Measurements from ENCODE around the gene RGS17.
"Not testable (repeated sequence)": the region's sequence is repeated elsewhere in the genome, so short reads cannot be mapped to it uniquely, and the experiment has no call there.

The RGS17 gene, protein sequence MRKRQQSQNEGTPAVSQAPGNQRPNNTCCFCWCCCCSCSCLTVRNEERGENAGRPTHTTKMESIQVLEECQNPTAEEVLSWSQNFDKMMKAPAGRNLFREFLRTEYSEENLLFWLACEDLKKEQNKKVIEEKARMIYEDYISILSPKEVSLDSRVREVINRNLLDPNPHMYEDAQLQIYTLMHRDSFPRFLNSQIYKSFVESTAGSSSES

DNA sequence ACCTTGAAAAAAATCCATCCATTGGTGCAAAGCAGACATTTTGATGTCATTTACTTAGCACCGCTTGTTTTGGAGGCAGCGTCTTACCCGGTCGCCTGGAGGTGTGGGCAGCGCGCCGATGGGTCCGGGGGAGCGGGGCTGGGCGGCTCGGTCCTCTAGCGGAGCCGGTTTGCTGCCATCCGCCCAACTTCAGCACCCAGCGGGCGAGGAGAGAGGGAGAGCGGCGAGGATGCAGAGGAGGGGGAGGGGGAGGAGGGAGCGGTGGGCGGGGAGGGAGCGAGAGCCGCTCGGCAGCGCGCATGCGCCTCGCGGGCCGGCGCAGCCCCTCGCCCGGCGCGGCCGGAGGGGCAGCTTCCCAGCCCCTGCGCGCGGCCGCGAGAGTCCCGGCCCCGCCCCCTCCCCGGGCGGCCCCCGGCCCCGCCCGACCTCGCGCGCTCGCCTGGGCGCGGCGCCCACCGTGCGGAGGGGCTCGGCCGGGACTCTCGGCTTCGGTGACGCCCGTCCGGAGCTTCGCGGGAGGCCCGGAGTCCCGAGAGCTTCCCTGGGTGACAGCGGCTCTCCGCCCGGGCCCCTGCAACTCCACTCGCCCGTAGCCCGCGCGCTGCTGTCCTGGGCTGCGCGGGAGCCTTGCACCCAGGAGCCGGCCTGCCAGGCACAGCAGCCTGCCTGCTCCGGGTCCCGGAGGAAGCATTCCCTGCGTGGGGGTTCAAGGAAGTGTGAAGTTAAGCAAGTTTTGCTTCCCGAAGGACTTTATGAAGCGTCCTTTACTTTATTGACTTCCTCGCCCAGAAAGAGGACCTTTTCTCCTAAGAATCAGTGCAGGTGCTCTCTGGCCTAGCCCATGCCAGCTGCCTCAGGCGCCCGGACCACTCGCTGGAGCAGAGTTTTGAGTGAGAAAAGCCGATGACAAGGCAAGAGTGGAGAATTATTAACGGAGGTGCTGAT, at the start of gene RGS17:
Gene RGS17 (minus strand): TSS at position 246 of the 945 bp plus-strand sequence. CDS start 87,264 bp downstream, outside the sequence.
- DNase-seq, result peak; percentile 23

DNA sequence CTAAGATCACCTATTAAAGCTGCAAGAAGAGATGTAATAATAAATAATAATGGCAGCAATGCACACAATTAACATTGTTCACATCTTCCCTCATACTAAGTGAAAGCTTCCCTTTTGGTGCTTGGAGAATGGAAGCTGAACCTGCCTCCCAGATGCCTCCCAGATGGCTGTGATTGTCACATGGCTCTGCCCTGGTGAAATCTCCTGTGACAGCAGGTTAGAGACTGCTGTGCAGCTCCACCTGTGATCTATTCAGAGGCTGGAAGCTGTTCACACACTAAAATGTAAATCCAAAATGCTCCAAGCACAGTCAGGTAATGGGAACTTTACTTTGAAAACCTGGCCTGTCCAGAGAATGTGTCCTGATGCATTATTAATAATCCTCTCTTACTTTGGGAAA, 41.7 kb upstream of the RGS17 start:
- no peak for DNase-seq

DNA sequence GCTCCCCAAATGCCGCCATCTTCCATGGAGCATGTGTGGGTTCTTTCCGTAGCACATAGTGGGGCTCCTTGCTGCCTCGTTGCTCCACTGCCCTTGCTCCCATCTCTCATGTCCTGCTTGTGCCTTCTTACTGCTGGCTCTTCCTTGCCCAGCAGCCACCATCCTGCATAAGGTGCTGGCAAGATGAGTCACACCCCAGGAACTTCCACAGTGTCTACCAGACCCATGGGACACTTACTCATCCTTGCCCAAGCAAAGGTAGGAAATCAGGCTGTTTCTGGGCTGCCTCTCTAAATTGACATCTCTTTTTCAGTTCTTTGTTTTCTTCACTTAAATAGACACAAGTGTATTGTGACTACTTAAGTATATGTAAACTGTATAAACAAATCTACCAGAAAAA, 39.4 kb upstream of the RGS17 start:
- DNase-seq, result no peak

DNA sequence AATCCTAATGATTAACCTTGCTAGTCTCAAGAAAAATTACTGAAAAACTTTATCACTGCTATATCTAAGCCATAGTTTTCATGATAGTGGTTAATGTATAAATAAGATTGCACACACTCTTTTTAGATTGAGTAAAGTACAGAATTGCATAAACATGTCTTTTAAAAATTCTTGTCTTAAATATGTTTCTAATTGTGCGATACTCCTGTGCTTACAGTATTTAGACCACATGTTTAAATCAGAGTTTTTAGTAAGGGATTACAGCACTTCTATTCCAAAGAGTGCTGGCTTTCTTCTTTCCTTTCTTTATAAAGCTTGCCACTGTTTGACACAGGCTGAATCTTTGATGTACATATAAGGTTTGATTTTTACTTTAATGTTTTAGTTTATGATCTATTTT, 36.8 kb upstream of the RGS17 start:
- no peak for DNase-seq

DNA sequence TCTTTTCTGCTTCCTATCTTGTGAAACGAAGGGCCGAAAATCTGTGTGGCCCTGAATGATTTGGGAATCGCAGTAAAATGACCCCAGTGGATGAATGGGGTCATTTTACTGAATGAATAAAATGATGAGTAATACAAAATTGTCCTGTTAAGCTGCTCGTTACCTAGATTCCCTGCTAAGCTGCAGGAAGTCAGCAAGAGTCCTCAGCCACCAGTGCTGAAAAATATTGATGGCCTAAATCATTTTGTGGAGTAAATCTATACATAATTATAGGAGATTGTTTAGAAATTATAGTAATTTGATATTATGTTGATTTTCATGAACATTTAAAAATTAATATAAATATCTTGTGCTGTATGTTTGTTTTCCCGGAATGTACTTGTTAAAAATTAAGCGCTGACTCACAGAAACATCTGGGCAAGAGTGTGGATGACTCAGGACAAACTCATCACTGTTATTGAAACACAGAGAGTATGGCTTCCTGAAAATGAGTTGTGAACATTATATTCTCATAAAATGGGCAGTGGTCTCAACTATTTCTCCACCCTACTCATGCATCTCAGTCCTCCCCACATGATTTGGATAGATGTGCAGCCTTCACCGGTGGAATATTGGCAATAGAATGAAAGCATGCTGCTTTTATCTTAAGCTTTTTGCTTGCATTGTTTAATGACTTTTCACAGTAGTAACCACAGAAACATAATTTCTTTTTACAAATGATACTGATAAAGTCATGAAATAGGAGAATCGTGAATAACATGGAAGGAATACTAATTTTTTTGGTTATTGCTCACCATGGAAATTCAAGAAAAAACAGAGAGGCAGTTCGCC, 36.2 kb upstream of the RGS17 start:
- DNase-seq, result no peak

DNA sequence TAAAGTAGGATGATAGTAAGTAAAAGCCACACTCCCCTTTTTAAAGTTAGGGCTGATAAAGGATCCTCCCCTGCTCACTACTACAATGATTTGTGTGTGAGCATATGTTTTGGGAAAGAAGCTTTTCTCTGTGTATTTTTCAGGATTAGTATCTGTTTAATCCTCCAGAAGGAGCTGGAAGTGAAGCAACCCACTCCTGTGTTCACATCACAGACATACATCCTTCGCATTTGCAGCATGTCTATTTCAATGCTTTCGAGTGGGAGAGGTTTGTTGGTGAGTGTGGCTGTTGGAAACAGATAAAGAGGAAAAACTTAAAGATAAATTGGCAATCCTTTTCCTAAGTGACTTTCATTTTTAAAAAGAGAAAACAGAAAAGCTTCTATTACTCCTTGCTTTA, 31.6 kb upstream of the RGS17 start:
- no peak for DNase-seq

DNA sequence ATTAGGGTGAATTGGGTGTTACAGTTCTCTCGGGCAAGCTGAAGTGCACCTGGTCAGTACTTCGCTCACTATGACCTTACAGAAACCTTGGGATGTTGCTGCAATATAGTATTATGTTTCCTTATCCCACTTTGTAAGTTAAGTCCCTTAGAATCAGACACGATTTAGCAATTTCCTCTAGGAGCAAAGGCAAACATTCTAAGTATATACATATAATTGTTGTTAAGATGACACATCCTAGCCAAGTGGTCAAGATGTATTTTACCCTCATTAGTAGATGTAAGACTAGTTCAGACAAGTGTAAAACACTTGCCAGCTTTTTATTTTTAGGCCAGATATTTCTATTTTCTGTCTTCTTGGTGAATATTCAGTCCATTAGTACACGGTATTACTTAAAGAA, 31.1 kb upstream of the RGS17 start:
- DNase-seq, result no peak

DNA sequence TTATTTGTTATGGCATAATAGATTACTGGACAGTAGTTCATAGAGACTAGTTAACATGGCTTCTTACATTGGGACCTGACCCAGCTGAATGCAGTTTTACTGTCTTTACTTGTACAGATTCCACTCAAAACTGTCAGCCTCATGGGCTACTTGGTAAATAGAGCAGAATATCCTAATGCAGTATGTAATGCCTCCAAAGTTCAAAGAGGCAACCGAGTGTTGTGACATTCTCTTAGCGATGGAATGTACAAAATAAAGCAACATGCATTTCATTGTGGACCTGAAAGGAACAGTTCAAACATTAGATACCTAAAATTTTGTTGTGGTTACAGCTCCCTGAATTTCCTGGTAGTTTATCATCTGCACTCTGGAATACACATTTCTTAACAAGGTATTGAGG, 29.1 kb upstream of the RGS17 start:
- no peak for DNase-seq

DNA sequence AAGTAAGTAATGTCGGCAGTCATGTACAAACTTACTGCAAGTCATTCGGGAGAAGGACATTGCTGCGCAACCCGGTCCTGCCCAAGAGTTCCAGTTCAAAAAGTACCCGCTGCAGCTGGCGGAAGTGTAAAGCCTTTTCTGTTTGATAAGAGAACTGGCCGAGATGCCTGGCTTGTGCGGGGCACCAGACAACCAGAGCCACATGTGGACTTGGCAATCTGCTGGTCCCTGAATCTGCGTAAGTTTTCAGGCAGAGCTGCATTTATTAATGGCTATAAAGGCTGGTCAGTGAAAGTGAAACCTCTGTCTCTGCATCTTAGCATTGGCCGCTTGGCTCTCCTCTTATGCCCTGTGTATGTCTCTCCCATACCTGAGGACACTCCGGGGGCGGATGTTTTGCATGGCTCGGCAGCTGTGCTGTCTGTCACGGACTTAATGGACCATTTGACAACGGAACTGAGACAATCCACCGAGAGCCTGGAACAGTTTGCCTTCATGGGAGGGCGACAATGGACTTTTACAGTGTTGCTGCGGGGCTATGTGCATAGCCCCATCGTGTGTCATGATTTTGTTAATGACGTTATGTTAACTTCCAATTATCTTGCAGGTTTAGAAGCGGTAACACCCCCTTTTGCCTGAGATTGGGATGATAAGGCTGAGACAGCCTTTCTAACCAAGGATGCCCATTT, 19.8 kb upstream of the RGS17 start:
- DNase-seq, result no peak

DNA sequence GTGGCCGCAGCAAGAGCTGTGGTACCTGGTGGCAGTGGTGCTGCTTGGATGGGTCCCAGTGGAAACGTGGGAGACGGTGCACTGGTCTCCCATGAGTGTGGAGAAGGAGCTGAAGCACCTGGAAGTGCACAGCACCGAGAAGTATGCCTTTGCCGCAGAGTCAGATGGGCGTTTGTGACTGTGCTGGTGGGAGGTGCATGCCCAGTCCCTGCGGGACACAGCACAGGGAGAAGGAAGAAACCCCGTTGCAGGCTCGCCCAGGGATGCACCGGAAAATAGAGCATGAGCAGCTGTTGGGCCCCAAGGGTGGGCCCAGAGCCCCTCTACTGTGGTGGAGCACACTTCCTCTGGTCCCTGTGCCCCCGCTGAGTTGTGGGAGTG, 19.3 kb upstream of the RGS17 start:
- DNase-seq, result no peak

DNA sequence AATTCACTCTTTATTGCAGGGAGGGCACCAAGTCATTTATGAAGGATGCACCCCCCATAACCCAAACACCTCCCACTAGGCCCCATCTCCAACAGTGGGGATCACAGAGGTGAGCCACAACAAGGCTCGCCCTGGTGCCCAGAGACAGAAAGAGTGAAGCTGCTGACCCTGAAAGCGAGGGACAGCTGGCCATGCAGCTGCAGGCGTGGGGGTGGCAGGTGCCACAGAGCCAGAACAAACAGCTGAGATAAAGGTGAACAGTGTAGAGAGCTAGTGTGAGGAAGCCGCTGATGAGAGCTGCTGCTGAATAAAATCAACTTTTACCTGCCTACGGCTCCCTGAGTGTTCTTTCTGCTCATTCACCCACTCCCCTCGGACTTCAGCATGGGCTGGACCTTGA, 18.8 kb upstream of the RGS17 start:
- no peak for DNase-seq

DNA sequence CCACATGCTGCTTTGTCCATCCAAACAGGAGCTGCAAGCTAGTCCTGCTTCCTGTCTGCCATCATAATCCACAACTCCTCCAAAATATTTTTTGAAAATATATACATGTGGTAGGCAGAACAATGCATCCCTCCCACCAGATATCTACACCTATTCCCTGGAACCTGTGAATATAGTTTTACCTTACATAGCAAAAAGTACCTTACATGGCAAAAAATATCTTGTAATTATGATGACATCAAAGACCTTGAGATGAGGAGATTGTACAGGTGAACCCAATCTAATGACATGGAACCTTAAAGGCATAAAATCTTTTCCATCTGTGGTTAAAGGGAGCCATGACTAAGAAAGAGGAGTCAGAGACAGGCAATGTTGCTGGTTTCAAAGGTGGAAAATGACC, 15.3 kb upstream of the RGS17 start:
- DNase-seq, result no peak

DNA sequence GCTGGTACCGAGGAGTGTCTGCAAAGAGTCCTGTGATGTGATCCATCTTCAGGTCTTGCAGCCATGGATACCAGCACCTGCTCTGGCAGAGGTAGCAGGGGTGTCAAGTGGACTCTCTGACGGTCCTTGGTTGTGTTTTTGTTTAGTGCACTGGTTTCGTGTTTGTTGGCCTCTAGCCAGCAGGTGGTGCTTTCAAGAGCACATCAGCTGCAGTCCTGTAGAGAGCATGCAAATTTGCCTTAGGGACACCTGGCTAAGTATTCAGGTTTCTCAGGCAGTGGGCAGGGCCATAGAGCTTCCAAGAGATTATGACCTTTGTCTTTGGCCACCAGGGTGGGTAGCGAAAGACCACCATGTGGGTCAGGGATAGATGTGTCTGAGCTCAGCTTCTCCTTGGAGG, 14.5 kb upstream of the RGS17 start:
- no peak for DNase-seq

DNA sequence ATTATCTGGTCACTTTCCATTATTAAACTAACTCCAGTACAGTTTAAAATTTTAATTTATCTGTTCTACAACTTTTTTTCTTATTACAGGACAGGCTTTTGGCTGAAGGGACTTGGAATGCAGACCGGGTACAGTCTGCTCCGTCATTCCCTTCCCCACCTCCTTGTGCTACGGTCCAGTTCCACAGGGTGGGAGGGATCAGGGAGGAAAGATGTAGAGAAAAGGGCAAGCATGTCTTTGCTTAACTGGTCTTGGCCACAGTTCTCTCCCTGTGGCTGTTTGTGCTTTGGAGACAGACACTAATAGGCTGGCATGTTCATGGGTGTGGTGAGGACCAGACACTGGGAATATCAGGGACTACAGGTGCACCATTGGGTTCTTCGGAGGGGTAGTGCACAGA, 12.1 kb upstream of the RGS17 start:
- no peak for DNase-seq

DNA sequence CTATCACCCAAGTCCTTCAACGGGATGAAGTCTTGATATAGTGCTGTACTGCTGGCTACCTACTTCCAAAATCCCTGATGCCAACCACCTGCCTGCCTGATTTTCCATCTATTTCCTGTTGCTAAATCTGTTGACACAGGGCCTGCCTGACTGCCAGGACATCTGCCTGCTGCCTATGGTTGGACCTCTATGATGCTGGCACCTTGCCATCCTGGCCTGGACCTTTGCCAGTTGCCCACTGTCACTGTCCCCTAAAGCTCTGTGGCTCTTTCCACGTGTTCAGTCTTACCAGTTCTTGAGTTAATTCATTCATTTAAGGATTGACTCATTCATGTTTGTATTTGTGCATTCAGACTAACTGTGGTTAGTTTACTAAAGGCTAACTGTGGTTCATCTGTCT, 9.2 kb upstream of the RGS17 start:
- DNase-seq, result no peak

DNA sequence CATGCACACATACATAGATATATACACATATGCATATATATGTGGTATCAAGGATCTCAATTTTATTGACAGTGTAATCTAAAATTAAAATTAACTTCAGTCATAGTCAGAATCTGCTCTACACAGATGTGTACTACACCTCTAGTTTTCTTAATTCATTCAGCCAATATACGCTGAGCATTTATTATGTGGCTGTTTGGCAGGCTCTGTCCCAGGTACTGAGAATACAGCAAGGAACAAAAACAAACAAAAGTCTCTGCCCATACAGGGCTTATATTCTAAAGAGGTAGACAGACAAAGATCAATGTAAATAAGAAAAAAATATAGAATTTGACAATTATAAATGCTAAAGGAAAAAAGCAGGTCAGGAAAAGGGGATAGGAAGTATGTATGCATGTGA, 7.8 kb upstream of the RGS17 start:
- no peak for DNase-seq

DNA sequence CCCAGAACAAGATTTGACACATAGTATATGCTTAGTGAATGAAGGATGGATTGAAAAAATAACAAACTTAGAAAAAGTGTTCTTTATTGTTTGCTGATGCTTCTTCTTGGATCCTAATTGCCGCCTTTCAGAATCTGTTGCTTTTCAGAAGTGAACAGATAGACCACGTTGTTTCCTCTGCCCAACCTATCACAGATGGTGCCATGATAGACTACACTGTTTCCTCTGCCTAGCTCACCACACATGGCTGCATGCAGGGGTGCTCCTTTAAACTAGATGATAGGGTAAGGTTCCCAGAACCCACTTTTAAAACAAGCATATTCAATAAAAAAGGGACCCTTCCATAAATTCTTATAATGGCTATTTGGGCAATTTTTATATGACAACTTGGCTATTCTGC, 4.6 kb upstream of the RGS17 start:
- no peak for DNase-seq

DNA sequence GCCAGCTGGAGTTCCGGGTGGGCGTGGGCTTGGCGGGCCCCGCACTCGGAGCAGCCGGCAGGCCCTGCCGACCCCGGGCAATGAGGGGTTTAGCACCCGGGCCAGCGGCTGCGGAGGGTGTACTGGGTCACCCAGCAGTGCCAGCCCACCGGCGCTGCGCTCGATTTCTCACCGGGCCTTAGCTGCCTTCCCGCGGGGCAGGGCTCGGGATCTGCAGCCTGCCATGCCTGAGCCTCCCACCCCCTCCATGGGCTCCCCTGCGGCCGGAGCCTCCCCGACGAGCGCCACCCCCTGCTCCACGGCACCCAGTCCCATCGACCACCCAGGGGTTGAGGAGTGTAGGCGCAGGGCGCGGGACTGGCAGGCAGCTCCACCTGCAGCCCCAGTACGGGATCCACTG, 2.6 kb upstream of the RGS17 start:
- not testable (repeated sequence) for DNase-seq

DNA sequence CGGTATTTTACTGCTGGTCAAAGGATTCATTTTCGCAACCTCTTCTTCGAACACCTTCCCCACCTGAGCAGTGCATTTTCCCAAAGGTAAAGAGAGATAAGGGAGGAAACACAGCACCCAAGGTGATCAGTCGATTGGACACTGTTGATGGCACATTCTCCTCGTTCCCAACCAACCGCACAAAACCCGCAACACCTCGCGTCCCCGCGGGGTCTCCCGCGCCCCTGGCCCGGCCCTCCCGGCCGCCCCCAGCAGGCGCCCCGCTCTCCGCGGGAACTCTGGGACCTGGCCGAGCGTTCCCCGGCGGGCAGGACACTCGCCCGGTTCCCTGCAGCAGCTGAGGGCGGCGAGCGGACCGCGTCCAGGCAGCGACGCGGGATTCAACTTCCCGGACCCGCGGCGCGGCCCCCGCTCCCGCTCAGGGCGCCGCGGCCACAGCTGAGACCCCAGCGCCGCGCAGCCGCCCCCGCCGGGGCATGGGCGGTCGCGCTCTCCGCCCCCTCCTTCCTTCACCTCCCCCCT, 506 bp downstream of the RGS17 start:
- DNase-seq, result no peak

DNA sequence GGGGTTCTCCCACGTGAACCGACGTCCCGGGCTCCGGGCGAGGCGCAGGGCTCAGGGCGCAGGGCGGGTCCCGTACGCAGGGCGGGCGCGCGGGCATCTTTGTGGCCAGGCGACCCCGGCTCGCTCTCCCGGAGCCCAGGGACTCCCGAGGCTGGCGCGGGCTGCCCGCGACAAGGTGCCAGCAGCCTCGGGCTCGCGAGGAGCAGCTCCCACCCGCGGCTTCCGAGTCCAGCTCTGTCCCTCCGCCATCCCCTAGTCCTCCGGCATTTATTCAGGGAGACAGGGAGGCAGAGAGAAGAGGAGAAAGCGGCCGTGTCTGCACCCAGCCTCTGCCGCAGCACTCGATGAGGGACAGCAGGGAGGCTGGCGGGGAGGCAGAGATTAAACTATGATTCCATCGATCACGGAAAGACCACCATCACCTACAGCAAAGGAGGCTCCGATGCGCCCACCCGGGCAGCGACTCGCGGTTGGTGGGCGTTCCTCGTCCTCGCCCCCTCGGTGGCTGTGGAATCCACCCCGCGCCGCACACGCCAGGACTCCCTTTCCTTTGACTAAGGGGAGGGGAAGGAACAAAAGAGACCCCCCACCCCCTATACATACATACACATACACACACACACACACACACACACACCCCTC, 1.1 kb downstream of the RGS17 start:
- no peak for DNase-seq

DNA sequence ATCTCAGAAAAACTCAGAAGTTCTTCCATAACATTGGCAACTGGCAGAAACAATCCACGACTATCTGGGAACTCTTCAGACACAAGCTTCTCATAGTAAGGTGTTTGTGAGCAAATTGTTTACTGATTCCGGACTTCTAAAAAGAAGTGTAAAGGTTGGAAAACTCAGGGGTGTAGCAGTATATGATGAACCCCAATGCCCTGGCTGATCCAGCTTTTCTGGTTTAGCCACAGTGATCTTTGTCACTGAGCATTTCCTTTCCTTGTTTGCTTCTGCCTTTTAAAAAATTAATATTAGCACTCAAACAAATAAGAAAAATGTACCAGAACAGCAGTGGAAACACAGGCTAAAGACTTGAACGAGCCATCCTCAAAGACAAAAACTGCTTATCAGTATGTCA, 4.9 kb downstream of the RGS17 start:
- no peak for DNase-seq

DNA sequence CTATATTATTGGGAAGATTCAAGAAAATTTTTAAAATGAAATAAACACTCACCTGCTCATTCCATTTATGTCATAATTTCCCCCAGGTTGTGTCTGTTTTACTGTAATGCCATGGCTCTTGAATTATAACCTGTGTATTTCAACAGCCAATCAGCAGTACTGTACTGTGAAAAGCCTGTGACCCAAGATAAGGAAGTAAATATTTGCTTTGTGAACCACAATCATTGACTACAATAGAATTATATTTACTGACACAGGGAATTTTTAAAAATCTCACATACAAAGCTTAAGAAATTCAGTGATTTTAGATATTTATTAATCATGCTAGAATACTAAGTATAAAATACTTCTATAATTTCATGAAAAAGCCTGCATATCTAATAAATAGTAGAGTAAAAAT, 6.0 kb downstream of the RGS17 start:
- DNase-seq, result no peak

Data from activated CD8-positive, alpha-beta memory T cell treated with anti-CD3 and anti-CD28 coated beads, Interleukin-2, amount 50 U/mL, for 4 hours (primary cell).